ENCODE results near the gene MAPT.

The MAPT gene

DNA sequence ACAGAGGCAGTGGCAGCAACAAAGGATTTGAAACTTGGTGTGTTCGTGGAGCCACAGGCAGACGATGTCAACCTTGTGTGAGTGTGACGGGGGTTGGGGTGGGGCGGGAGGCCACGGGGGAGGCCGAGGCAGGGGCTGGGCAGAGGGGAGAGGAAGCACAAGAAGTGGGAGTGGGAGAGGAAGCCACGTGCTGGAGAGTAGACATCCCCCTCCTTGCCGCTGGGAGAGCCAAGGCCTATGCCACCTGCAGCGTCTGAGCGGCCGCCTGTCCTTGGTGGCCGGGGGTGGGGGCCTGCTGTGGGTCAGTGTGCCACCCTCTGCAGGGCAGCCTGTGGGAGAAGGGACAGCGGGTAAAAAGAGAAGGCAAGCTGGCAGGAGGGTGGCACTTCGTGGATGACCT is 130.2 kb downstream of the MAPT start:
- H3K4me3 ChIP-seq (replicated peaks in 1 of 2; ENCODE audit: low read depth in 2 of 2, low read length in 2 of 2): no peak overlapping the region
- TF ChIP-seq, protein P1, sequence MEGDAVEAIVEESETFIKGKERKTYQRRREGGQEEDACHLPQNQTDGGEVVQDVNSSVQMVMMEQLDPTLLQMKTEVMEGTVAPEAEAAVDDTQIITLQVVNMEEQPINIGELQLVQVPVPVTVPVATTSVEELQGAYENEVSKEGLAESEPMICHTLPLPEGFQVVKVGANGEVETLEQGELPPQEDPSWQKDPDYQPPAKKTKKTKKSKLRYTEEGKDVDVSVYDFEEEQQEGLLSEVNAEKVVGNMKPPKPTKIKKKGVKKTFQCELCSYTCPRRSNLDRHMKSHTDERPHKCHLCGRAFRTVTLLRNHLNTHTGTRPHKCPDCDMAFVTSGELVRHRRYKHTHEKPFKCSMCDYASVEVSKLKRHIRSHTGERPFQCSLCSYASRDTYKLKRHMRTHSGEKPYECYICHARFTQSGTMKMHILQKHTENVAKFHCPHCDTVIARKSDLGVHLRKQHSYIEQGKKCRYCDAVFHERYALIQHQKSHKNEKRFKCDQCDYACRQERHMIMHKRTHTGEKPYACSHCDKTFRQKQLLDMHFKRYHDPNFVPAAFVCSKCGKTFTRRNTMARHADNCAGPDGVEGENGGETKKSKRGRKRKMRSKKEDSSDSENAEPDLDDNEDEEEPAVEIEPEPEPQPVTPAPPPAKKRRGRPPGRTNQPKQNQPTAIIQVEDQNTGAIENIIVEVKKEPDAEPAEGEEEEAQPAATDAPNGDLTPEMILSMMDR (IDR thresholded peaks at IDR 0.05; ENCODE audit: low read depth, low read length): no peak
- no peak for DNase-seq (ENCODE audit: low read depth in 2 of 2)

GRCh38 chr17:46025060-46025459 is 130.7 kb downstream of the MAPT start:
- DNase-seq (ENCODE audit: low read depth in 2 of 2): no peak
- no peak overlapping the region for H3K4me3 ChIP-seq (replicated peaks in 1 of 2; ENCODE audit: low read depth in 2 of 2, low read length in 2 of 2)
- TF ChIP-seq, protein P1 (IDR thresholded peaks at IDR 0.05; ENCODE audit: low read depth, low read length): no peak

GRCh38 chr17:46025510-46026165 is 131.3 kb downstream of the MAPT start:
- DNase-seq (ENCODE audit: low read depth in 2 of 2): no peak
- TF ChIP-seq, protein P1 (IDR thresholded peaks at IDR 0.05; ENCODE audit: low read depth, low read length): no peak
- H3K4me3 ChIP-seq (replicated peaks in 1 of 2; ENCODE audit: low read depth in 2 of 2, low read length in 2 of 2): no peak overlapping the region

DNA sequence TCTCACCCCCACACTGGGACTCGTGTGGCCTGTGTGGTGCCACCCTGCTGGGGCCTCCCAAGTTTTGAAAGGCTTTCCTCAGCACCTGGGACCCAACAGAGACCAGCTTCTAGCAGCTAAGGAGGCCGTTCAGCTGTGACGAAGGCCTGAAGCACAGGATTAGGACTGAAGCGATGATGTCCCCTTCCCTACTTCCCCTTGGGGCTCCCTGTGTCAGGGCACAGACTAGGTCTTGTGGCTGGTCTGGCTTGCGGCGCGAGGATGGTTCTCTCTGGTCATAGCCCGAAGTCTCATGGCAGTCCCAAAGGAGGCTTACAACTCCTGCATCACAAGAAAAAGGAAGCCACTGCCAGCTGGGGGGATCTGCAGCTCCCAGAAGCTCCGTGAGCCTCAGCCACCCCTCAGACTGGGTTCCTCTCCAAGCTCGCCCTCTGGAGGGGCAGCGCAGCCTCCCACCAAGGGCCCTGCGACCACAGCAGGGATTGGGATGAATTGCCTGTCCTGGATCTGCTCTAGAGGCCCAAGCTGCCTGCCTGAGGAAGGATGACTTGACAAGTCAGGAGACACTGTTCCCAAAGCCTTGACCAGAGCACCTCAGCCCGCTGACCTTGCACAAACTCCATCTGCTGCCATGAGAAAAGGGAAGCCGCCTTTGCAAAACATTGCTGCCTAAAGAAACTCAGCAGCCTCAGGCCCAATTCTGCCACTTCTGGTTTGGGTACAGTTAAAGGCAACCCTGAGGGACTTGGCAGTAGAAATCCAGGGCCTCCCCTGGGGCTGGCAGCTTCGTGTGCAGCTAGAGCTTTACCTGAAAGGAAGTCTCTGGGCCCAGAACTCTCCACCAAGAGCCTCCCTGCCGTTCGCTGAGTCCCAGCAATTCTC is 132.1 kb downstream of the MAPT start:
- DNase-seq (ENCODE audit: low read depth in 2 of 2): no peak
- TF ChIP-seq, protein P1 (IDR thresholded peaks at IDR 0.05; ENCODE audit: low read depth, low read length): no peak
- H3K4me3 ChIP-seq (replicated peaks in 1 of 2; ENCODE audit: low read depth in 2 of 2, low read length in 2 of 2): no peak overlapping the region

DNA sequence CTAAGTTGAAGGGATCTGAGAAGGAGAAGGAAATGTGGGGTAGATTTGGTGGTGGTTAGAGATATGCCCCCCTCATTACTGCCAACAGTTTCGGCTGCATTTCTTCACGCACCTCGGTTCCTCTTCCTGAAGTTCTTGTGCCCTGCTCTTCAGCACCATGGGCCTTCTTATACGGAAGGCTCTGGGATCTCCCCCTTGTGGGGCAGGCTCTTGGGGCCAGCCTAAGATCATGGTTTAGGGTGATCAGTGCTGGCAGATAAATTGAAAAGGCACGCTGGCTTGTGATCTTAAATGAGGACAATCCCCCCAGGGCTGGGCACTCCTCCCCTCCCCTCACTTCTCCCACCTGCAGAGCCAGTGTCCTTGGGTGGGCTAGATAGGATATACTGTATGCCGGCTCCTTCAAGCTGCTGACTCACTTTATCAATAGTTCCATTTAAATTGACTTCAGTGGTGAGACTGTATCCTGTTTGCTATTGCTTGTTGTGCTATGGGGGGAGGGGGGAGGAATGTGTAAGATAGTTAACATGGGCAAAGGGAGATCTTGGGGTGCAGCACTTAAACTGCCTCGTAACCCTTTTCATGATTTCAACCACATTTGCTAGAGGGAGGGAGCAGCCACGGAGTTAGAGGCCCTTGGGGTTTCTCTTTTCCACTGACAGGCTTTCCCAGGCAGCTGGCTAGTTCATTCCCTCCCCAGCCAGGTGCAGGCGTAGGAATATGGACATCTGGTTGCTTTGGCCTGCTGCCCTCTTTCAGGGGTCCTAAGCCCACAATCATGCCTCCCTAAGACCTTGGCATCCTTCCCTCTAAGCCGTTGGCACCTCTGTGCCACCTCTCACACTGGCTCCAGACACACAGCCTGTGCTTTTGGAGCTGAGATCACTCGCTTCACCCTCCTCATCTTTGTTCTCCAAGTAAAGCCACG is 133.0 kb downstream of the MAPT start:
- DNase-seq (ENCODE audit: low read depth in 2 of 2): no peak
- no peak overlapping the region for H3K4me3 ChIP-seq (replicated peaks in 1 of 2; ENCODE audit: low read depth in 2 of 2, low read length in 2 of 2)
- TF ChIP-seq, protein P1 (IDR thresholded peaks at IDR 0.05; ENCODE audit: low read depth, low read length): no peak

GRCh38 chr17:46027976-46028325 is 133.6 kb downstream of the MAPT start:
- DNase-seq (ENCODE audit: low read depth in 2 of 2): no peak
- no peak overlapping the region for H3K4me3 ChIP-seq (replicated peaks in 1 of 2; ENCODE audit: low read depth in 2 of 2, low read length in 2 of 2)
- TF ChIP-seq, protein P1 (IDR thresholded peaks at IDR 0.05; ENCODE audit: low read depth, low read length): no peak
